GM21381 (cell line): ENCODE measurements around the gene CACNG4.
"Not testable (repeated sequence)": the region's sequence is repeated elsewhere in the genome, so short reads cannot be mapped to it uniquely, and the experiment has no call there.

Experiments used
- ATAC-seq: cut with Tn5 transposase; IDR thresholded peaks from one replicate; pipeline ENCODE4 v1.9.1; 2021; ENCODE audit warnings: mild to moderate bottlenecking, moderate library complexity; ENCODE audit not compliant: unreplicated experiment

Gene CACNG4

GRCh38 chr17:66960613-66961012 is 3.9 kb upstream of the CACNG4 start:
- no peak for ATAC-seq

GRCh38 chr17:66963521-66963908 is 992 bp upstream of the CACNG4 start:
- ATAC-seq = no peak

GRCh38 chr17:66964930-66965800 is 658 bp downstream of the CACNG4 start:
- ATAC-seq = no peak

- no peak for ATAC-seq
Observed at GRCh38 chr17:66965801-66966262, 1.3 kb downstream of the CACNG4 start.

- no peak for ATAC-seq
Observed at GRCh38 chr17:66966298-66966697, 1.8 kb downstream of the CACNG4 start.

GRCh38 chr17:66966704-66967418 is 2.4 kb downstream of the CACNG4 start:
- ATAC-seq = no peak

- no peak for ATAC-seq
Observed at GRCh38 chr17:66967837-66968543, 3.5 kb downstream of the CACNG4 start.

GRCh38 chr17:66968916-66969315 is 4.4 kb downstream of the CACNG4 start:
- no peak for ATAC-seq

- no peak for ATAC-seq
Observed at GRCh38 chr17:66970140-66970539, 5.6 kb downstream of the CACNG4 start.

GRCh38 chr17:66970797-66971196 is 6.3 kb downstream of the CACNG4 start:
- ATAC-seq = no peak

GRCh38 chr17:66971264-66971663 is 6.8 kb downstream of the CACNG4 start:
- no peak for ATAC-seq

- no peak for ATAC-seq
Observed at GRCh38 chr17:66971730-66972441, 7.4 kb downstream of the CACNG4 start.

- not testable (repeated sequence) for ATAC-seq
Observed at GRCh38 chr17:66972442-66972830, 7.9 kb downstream of the CACNG4 start.

- ATAC-seq = no peak
Observed at GRCh38 chr17:66975188-66975587, 10.7 kb downstream of the CACNG4 start.

- no peak for ATAC-seq
Observed at GRCh38 chr17:66975614-66976378, 11.3 kb downstream of the CACNG4 start.

GRCh38 chr17:66976379-66976663 is 11.8 kb downstream of the CACNG4 start:
- no peak for ATAC-seq

- ATAC-seq = no peak
Observed at GRCh38 chr17:66976781-66977201, 12.3 kb downstream of the CACNG4 start.

- ATAC-seq = no peak
Observed at GRCh38 chr17:66978514-66979061, 14.1 kb downstream of the CACNG4 start.

- ATAC-seq = no peak
Observed at GRCh38 chr17:66980896-66981295, 16.4 kb downstream of the CACNG4 start.

- no peak for ATAC-seq
Observed at GRCh38 chr17:66981983-66982508, 17.5 kb downstream of the CACNG4 start.
